BLaER1 (cell line): ENCODE data around the gene SH3BP5.

Experiments
- H3K27ac ChIP-seq: shearing (Covaris generic); formaldehyde crosslinking; 2 replicates; pipeline ENCODE4 v1.8.1; 2022
- H3K27me3 ChIP-seq: shearing (Covaris generic); formaldehyde crosslinking; 2 replicates; pipeline ENCODE4 v1.8.1; 2022
- H3K36me3 ChIP-seq: shearing (Covaris generic); formaldehyde crosslinking; 2 replicates; pipeline ENCODE4 v1.8.1; 2022
- H3K4me1 ChIP-seq: shearing (Covaris generic); formaldehyde crosslinking; 2 replicates; pipeline ENCODE4 v1.8.1; 2022
- H3K4me2 ChIP-seq: shearing (Covaris generic); formaldehyde crosslinking; 2 replicates; pipeline ENCODE4 v1.8.1; 2022
- H3K4me3 ChIP-seq: shearing (Covaris generic); formaldehyde crosslinking; 2 replicates; pipeline ENCODE4 v1.8.1; 2022
- H3K9ac ChIP-seq: shearing (Covaris generic); formaldehyde crosslinking; 2 replicates; pipeline ENCODE4 v1.8.1; 2022
- H3K9me3 ChIP-seq: shearing (Covaris generic); formaldehyde crosslinking; 2 replicates; pipeline ENCODE4 v1.8.1; 2022
- H4K20me1 ChIP-seq: shearing (Covaris generic); formaldehyde crosslinking; 2 replicates; pipeline ENCODE4 v1.8.1; 2022
- Cebpa-rat ChIP-seq: shearing (Covaris generic); IDR thresholded peaks from 2 replicates; pipeline ENCODE4 v1.8.1; 2022

SH3BP5 gene

DNA sequence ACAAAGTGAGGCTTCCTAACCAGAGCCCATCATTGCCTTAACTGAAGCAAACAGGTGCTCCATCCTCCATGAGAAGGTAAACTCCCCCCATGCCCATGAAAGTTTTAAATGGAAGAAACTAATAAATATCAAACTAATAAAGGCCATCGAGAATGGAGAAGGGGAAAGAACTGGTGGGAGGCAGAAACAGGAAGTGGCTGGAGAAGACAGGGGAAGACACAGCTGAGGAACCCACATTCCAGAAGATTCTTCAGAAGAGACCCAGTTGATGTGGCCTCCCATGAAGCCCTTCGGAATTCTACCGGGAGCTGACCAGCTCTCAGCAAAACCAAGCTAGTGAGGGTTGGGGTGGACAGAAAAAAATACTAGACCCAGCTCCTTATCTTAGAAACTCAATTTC, 41.6 kb downstream of the SH3BP5 start:
- H3K4me3 ChIP-seq = no peak overlapping the region
- no peaks in the 10 kb centered on the region for H3K27me3 ChIP-seq
- H3K27ac ChIP-seq = no peak overlapping the region
- no peak for TF ChIP-seq Cebpa-rat
- peaks cover 43% of the 10 kb centered on the region for H3K4me1 ChIP-seq
- no peaks in the 10 kb centered on the region for H3K9me3 ChIP-seq
- peak overlapping the region; percentile 78 for H3K4me2 ChIP-seq
- no peaks in the 10 kb centered on the region for H3K36me3 ChIP-seq
- no peaks in the 10 kb centered on the region for H4K20me1 ChIP-seq
- no peak overlapping the region for H3K9ac ChIP-seq

DNA sequence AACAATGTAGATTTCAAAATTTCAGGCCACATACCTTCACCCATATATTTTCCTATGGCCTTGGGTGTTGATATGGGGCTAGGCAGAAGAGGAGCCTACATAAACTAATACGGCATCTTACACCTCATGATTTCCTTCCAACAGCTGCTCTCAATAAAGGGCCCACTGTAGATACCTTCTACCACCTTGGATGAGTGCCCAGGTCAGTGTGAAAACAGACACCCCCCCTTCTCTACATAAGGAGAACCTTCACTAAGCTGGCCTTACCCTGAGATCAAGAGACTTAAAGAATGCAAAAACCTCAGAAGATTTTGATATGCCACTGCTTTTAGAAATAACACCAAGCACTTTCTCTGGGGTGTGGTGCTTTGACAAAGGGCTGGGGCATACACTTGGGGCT, 42.7 kb downstream of the SH3BP5 start:
- Histone ChIP-seq H3K27me3 (no peaks in the 10 kb centered on the region), H3K27ac (no peak overlapping the region), H3K9me3 (no peaks in the 10 kb centered on the region), H3K4me3 (no peak overlapping the region), H3K4me1 (peaks cover 46% of the 10 kb centered on the region), H3K36me3 (no peaks in the 10 kb centered on the region), H3K9ac (no peak overlapping the region), H3K4me2 (peak overlapping the region; percentile 78; the same call in 1 of the 2 replicates), H4K20me1 (no peaks in the 10 kb centered on the region)
- TF ChIP-seq Cebpa-rat = no peak

DNA sequence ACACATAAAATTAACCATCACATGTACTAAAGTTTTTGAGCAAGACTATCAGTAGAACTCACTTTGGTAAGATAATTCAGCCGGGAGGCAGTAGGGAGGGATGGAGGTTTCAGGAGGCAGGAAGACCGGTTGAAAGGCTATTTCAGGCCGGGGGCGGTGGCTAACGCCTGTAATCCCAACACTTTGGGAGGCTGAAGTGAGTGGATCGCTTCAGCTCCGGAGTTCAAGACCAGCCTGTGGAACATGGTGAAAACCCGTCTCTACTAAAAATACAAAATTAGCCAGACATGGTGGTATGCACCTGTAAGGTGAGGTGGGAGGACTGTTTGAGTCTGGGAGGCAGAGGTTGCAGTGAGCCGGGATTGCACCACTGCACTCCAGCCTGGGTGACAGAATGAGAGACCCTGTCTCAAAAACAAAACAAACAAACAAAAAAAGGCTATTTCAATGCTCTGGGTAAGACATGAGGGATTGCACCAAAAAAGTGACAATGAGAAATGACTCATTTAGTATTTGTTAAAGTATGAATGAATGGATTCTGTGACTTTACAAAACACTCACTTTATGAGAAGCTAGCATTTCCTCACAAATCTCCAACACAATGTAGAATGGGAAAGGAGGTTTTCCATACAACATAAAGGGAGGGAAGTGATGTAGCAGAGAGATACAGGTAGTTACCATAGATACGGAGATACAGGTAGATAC, 43.9 kb downstream of the SH3BP5 start:
- H3K4me1 ChIP-seq = peaks cover 54% of the 10 kb centered on the region

DNA sequence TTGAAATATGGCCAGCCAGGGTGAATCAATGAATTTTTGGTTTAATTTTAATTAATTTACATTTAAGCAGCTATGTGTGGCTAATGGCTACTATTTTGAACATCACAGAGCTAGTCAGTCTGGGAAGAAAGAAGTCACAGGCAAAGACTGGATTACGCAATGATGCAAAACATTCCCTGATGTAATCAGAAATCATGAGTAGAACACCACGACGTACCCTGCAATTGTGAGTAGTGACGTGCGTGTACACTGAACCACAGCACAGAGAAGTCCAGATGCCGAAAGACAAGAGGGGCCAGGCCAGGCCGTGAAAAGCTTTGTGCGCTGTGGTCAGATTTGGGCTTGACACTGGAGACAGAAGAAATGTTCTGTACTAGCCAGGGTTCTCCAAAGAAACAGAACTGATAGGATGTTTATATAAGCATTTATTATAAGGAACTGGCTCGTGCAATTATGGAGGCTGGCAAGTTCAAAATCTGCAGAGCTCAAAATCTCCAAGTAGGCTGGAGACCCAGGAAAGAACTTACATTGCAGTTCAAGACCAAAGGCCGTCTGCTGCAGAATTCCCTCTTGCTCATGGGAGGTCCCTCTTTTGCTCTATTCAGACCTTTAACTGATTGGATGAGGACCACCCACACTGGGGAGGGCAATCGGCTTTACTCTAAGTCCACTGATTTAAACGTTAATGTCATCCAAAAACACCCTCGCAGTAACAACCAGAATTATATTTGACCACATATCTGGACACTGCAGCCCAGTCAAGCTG, 44.6 kb downstream of the SH3BP5 start:
- no peak overlapping the region for H3K4me2 ChIP-seq
- no peaks in the 10 kb centered on the region for H4K20me1 ChIP-seq
- H3K4me3 ChIP-seq = no peak overlapping the region
- H3K4me1 ChIP-seq = peaks cover 47% of the 10 kb centered on the region
- no peaks in the 10 kb centered on the region for H3K27me3 ChIP-seq
- H3K9me3 ChIP-seq = no peaks in the 10 kb centered on the region
- H3K9ac ChIP-seq = no peak overlapping the region
- no peaks in the 10 kb centered on the region for H3K36me3 ChIP-seq
- no peak overlapping the region for H3K27ac ChIP-seq
- peak; percentile 85 for TF ChIP-seq Cebpa-rat

More for the DNA sequence above, 43.9 kb downstream of the SH3BP5 start:
- Histone ChIP-seq H3K4me3 (no peak overlapping the region), H3K36me3 (no peaks in the 10 kb centered on the region), H3K9me3 (no peaks in the 10 kb centered on the region), H3K27ac (no peak overlapping the region), H4K20me1 (no peaks in the 10 kb centered on the region), H3K27me3 (no peaks in the 10 kb centered on the region), H3K9ac (no peak overlapping the region), H3K4me2 (no peak overlapping the region)
- no peak for TF ChIP-seq Cebpa-rat

- Histone ChIP-seq H3K4me2 (no peak overlapping the region), H3K9ac (no peak overlapping the region), H3K4me1 (peaks cover 29% of the 10 kb centered on the region), H3K27me3 (no peaks in the 10 kb centered on the region), H3K4me3 (no peak overlapping the region), H3K27ac (no peak overlapping the region), H3K36me3 (no peaks in the 10 kb centered on the region), H3K9me3 (no peaks in the 10 kb centered on the region), H4K20me1 (no peaks in the 10 kb centered on the region)
- TF ChIP-seq Cebpa-rat = no peak
Observed at GRCh38 chr3:15286022-15286421, 46.4 kb downstream of the SH3BP5 start.

DNA sequence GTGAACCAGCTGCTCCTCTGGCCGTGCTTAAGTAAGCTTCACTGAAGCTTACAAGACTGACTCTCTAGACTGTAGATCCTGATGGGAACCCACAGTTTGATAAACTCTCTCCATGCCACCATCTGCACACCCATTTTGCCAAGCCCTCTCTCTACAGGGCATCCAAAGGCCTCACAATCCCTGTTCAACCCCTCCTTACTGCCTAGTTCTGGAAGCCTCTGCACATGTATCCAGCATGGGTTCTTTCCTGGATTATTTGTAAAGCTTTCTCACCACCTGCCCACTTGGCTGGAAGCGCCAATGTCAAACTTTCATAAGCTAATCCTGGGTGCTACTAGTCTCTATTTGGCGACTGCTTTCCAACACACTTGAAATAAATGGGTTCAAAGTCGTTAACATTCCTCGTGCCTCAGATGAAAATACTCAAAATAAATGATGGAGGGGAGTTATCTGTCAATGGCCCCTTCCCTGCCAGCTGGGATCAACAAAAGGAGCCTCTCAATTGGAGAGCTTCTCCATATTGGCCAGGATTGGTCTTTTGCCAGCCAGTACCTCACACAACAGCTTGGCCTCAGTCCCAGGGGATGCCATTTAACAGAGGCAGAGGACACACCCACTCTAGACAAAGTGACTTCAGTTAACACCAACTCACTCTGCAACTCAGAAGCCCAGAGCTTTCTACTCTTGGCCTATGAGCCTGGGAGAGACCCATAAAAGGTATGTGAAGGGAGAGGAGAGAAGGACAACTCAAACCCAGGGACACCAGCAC, 48.1 kb downstream of the SH3BP5 start:
- Histone ChIP-seq H3K4me2 (peak overlapping the region; percentile 30), H3K9me3 (no peaks in the 10 kb centered on the region), H3K36me3 (no peaks in the 10 kb centered on the region), H3K4me1 (peaks cover 13% of the 10 kb centered on the region), H3K9ac (no peak overlapping the region), H3K4me3 (no peak overlapping the region), H3K27me3 (0 out of 2 replicates have a peak, but pooled peaks cover 2% of the 10 kb centered on the region), H3K27ac (no peak overlapping the region), H4K20me1 (no peaks in the 10 kb centered on the region)
- TF ChIP-seq Cebpa-rat = no peak

DNA sequence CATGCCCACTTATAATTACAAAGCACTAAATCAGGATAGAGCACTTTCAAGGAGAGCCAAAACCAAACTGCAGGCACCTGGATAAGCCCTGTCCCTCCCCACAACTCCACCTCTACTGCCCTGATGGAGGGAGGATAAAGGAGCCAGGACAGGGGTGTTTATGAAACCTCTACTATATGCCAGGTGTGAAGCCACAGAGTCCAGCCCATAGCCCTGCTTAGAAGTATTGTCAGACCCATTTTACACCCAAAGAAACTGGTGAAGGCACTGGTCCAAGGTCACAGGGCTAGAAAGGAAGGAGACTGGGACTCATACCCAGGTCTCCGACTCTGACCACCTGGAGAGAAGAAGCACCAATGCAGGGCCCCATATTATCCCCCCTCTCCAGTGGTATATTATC, 48.7 kb downstream of the SH3BP5 start:
- H3K36me3 ChIP-seq = no peaks in the 10 kb centered on the region
- H4K20me1 ChIP-seq = no peaks in the 10 kb centered on the region
- peaks cover 13% of the 10 kb centered on the region for H3K4me1 ChIP-seq
- peak overlapping the region; percentile 30; the same call in 1 of the 2 replicates for H3K4me2 ChIP-seq
- H3K4me3 ChIP-seq = no peak overlapping the region
- 0 out of 2 replicates have a peak, but pooled peaks cover 2% of the 10 kb centered on the region for H3K27me3 ChIP-seq
- no peaks in the 10 kb centered on the region for H3K9me3 ChIP-seq
- no peak overlapping the region for H3K9ac ChIP-seq
- no peak overlapping the region for H3K27ac ChIP-seq
- no peak for TF ChIP-seq Cebpa-rat

DNA sequence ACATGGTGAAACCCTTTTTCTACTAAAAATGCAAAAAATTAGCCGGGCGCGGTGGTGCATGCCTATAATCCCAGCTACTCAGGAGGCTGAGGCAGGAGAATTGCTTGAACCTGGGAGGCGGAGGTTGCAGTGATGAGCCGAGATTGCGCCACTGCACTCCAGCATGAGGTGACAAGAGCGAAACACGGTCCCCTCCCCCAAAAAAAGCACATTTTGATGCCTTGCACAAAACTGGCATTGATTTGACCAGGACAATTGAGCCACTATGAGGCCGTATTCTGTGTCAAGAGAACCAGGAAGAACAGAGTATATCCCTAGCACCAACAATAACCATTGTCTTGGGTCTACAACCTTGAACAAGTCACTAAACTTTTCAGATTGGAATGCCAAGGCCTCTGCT, 50.6 kb downstream of the SH3BP5 start:
- no peak overlapping the region for H3K27ac ChIP-seq

DNA sequence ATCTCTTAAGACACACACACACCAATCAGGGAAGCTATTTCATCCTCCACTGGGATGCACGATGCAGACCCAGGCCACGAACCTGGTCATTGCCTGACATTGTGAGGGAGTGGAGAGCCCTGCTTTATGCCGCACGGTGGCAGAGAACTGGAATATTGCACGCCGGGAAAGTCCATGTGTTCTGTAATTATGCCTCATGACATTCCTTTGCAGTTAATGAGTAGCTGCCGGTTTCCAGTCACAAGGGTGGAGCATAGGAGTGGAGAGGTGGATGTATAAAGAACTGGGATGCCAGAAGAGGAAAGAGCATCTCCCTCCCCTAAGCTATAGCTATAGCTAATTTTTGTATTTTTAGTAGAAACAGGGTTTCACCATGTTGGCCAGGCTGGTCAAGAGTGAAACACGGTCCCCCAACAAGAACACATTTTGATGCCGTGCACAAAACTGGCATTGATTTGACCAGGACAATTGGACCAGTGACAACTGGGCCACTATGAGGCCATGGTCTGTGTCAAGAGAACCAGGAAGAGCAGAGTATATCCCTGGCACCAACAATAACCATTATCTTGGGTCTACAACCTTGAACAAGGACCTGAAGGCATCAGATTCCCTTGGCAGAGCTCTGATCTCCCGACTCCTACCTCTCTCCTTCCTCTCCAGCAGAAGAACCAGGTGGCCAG, 51.4 kb downstream of the SH3BP5 start:
- Histone ChIP-seq H3K27me3 (peaks cover 2% of the 10 kb centered on the region; the same call in 1 of the 2 replicates), H3K4me1 (peaks cover 13% of the 10 kb centered on the region), H3K27ac (no peak overlapping the region), H3K4me3 (no peak overlapping the region), H3K36me3 (no peaks in the 10 kb centered on the region), H3K9ac (no peak overlapping the region), H3K9me3 (no peaks in the 10 kb centered on the region), H4K20me1 (no peaks in the 10 kb centered on the region), H3K4me2 (no peak overlapping the region)
- no peak for TF ChIP-seq Cebpa-rat

More for the DNA sequence above, 50.6 kb downstream of the SH3BP5 start:
- Histone ChIP-seq H3K4me1 (peaks cover 13% of the 10 kb centered on the region), H3K9ac (no peak overlapping the region), H3K9me3 (no peaks in the 10 kb centered on the region), H4K20me1 (no peaks in the 10 kb centered on the region), H3K27me3 (peaks cover 2% of the 10 kb centered on the region; the same call in 1 of the 2 replicates), H3K4me2 (no peak overlapping the region), H3K36me3 (no peaks in the 10 kb centered on the region), H3K4me3 (no peak overlapping the region)
- TF ChIP-seq Cebpa-rat = no peak
